CD4-positive, alpha-beta T cell treated with Interleukin-12 subunit alpha and Interleukin-12 subunit beta, for 1 hour (primary cell): ENCODE results near the gene ARID1B.

ENCODE experiments used
- DNase-seq: peaks from one replicate; pipeline ENCODE4 v3.0.0-alpha.2; 2020

ARID1B gene

GRCh38 chr6:157239671-157240058 lies 462.5 kb downstream of the ARID1B start:
- no peak for DNase-seq

- DNase-seq: no peak
Observed at GRCh38 chr6:157240059-157240959, 463.1 kb downstream of the ARID1B start.

- DNase-seq: no peak
Observed at GRCh38 chr6:157240960-157241311, 463.8 kb downstream of the ARID1B start.

GRCh38 chr6:157242791-157243190 lies 465.6 kb downstream of the ARID1B start:
- no peak for DNase-seq

GRCh38 chr6:157244175-157244574 lies 467.0 kb downstream of the ARID1B start:
- no peak for DNase-seq

GRCh38 chr6:157244780-157245179 lies 467.6 kb downstream of the ARID1B start:
- no peak for DNase-seq

DNA sequence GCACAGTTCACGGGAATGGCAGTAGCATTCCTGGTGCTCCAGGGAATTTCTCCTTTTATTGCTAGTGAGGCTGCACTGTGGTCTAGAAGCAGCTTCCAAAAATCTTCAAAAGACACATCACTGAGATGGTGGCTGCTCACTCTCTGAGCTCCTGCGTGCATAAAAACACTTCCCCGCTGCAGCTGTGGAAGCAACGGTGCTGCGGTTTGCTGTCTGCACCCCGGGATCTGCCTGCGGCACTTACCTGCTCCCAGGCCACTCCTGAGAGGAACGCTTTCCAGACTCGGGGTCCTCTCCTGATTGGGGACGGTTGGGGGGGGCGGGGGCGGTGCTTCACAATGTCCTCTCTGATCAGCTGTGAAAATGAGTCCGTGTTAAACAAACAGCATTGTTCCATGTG lies 468.3 kb downstream of the ARID1B start:
- no peak for DNase-seq

DNA sequence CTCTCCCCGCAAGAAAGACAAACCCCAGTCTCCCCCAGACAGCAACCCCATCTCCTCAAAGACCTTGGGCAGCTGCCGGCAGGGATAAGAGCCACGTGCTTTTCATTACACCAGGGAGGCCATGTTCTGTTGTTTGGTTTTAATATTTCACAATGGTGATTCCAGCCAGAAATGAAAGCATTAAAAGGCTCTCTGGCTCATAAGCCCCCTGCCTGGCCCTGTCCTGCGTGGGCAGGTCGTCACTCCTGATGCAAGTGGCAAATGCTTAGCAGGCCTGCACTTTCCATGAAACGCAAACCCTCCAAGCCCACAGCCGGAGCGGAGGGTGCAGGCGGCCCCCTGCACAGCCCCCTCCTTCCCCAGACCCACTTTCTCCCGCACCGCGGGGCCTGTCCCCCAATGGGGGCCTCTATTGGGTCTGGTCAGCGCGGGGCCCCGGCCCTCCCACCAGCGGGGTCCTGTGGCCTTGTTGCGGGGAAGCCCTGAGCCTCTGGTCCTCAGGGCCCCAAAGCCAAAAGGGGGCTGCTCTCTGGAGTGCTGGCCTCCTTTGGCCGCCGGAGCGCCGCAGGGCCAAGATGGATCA lies 469.0 kb downstream of the ARID1B start:
- DNase-seq: no peak

DNA sequence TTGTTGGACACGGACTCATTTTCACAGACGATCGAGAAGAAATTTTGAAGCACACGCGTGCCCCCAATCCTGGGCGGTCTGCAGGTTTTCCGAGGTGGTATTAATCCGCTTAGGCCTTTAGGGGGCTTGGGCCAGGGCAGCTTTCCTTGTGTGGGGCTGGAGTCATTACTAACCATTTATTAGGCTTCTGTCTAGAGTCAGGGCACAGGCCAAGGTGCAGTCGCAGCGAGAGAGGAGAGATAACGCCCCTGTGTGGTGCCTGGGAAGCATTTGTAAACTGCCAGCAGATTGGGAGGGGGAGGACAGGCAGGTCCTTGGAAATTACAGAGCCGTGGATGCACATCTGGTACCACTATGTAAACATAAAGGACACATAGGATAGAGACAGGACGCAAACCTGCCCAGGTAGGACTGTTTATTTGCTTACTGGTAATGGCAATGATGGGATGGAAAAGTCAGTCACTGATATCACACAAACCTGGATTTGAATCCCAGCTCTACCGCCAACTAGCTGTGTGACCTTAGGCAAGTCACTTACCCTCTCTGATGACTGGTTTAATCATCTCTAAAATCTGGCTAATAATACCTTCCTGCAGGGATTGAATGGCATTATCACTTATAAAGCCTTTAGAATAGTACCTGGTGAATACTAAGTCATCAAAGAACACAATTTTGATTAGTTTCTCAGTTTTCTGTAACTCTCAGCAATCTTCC lies 469.8 kb downstream of the ARID1B start:
- no peak for DNase-seq

- DNase-seq: no peak
Observed at GRCh38 chr6:157248264-157248663, 471.1 kb downstream of the ARID1B start.

GRCh38 chr6:157249826-157250225 lies 472.6 kb downstream of the ARID1B start:
- DNase-seq: no peak

DNA sequence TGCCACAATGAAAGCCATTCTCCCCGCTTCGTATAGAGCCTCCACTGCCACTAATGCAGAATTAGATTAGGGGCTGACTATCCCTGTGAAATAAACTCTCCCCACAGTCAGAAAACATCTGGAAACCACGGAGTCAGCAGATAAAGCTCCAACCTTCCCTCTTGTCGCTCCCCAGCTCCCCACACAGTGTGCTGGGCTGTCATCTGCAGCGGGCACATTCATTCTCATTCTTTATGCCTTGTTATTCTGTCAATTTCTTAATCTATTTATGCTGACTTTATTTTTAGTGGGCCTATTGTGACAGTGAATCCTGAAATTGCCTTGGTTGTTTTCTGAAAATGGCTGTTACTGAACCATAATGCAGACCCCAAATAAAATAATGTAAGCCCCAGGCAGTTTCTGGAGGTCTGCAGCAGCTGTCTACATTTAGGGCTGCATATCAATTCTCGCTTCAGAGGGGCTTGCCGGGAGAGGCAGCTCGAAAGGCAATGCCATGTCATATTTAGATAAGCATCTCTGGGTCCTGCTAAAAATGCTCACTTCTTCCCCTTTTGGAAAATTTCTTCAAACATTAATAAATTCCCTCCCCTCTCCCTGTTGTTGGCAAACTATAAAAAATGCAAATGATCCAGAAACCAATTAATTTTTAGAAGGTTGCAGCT lies 474.5 kb downstream of the ARID1B start:
- no peak for DNase-seq

- DNase-seq: no peak
Observed at GRCh38 chr6:157253017-157253416, 475.8 kb downstream of the ARID1B start.

GRCh38 chr6:157253699-157254098 lies 476.5 kb downstream of the ARID1B start:
- DNase-seq: no peak

- DNase-seq: no peak
Observed at GRCh38 chr6:157254538-157254937, 477.4 kb downstream of the ARID1B start.

DNA sequence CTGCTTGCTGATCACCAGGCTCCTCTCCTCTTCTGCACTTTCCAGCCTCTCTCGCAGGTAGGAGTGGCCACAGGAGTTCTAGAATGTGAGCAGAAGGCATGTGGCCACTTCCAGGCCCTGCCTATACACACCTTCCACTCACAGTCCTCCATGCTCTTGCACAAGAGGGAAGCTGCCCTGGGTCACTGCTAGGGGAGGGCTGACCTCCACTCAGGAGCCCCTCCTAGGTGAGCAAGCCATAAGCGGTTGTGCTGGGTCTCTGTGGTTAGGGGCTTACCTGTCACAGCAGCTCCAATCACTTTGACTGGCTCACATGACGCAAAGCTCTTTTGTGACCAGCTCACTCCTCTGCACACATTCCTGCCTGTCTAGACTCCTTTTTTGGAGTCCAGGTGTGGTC lies 477.9 kb downstream of the ARID1B start:
- DNase-seq: no peak

- peak; percentile 54 for DNase-seq
Observed at GRCh38 chr6:157258878-157259277, 481.7 kb downstream of the ARID1B start.

GRCh38 chr6:157259443-157259842 lies 482.3 kb downstream of the ARID1B start:
- no peak for DNase-seq
